Stimulated activated CD8-positive, alpha-beta memory T cell treated with anti-CD3 and anti-CD28 coated beads, Interleukin-15, amount 100 ng/mL, for 4 hours (primary cell): Measurements from ENCODE around the gene OR4N5.
"Not testable (repeated sequence)": the region's sequence is repeated elsewhere in the genome, so short reads cannot be mapped to it uniquely, and the experiment has no call there.

Source experiments
- DNase-seq, 2 donors: peaks; one replicate each; pipeline ENCODE4 v3.0.0-alpha.2; 2020; ENCODE audit warnings: low read depth in 2 of 2

OR4N5 gene, protein sequence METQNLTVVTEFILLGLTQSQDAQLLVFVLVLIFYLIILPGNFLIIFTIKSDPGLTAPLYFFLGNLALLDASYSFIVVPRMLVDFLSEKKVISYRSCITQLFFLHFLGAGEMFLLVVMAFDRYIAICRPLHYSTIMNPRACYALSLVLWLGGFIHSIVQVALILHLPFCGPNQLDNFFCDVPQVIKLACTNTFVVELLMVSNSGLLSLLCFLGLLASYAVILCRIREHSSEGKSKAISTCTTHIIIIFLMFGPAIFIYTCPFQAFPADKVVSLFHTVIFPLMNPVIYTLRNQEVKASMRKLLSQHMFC

DNA sequence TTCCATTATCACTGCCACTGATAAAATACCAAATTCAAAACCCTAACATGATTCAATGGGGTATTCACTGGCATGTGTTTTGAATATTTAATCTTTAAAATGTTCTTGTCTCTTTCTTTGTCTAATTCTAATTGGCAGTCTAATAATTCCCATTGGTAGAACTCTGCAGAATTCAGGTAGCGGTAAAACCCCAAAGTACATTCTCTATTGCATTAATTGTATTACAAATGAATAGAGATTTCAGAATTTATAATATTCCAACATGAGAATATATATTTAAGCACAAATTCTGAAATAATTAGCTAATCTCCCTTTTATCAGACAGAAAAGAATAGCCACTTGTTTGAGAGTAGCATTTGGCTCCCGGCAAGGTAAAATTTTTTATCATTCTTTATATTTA lies at the start of gene OR4N5:
TSS of gene OR4N5 (plus strand) at position 301 of the 400 bp plus-strand sequence. CDS start 4,916 bp downstream, outside the sequence.
- DNase-seq: no peak

GRCh38 chr14:20092050-20092449 lies 46.6 kb upstream of the OR4N5 start:
- no peak for DNase-seq

DNA sequence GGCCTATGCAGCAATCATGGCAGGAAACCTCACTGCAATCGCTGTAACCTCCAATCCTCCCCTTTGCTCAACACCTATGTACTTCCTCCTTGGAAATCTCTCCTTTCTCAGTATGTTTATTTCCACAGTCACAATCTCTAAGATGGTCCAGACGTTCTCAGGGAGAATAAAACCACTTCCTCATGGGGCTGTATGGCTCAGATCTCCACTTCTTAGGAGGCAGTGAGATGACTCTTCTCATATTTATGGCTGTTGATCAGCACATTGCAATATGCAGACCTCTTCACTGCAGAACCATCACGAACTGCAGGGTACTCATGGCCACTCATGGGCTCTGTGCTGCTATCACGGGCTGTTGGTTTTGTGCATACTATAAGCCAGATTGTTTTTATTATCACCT lies 45.2 kb upstream of the OR4N5 start:
- DNase-seq: no peak

DNA sequence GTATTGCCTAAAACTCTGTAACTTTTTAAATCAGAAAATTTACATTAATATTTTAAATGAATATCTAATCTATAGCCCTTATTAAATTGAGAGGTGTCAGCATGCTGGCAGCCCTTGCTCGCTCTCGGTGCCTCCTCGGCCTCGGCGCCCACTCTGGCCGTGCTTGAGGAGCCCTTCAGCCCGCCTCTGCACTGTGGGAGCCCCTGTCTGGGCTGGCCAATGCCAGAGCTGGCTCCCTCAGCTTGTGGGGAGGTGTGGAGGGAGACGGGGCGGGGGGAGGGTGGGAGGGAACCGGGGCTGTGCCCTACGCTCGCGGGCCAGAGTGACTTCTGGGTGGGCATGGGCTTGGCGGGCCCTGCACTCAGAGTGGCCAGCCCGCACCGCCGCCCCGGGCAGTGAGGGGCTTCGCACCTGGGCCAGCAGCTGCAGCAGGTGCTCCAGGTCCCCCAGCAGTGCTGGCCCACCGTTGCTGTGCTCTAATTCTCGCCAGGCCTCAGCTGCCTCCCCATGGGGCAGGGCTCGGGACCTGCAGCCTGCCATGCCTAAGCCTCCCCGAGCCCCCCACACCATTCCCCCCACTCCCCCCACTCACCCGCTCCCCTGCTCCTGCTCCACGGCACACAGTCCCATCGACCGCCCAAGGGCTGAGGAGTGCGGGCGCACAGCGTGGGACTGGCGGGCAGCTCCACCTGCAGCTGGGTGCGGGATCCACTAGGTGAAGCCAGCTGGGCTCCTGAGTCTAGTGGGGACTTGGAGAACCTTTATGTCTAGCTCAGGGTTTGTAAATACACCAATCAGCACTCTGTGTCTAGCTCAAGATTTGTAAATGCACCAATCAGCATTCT lies 39.5 kb upstream of the OR4N5 start:
- DNase-seq: not testable (repeated sequence)

GRCh38 chr14:20110438-20110837 lies 28.2 kb upstream of the OR4N5 start, which contains the start of gene OR4K17:
TSS of gene OR4K17 (plus strand) at chr14:20110739. CDS start at chr14:20117500, 6,761 bp downstream.
- DNase-seq: no peak

DNA sequence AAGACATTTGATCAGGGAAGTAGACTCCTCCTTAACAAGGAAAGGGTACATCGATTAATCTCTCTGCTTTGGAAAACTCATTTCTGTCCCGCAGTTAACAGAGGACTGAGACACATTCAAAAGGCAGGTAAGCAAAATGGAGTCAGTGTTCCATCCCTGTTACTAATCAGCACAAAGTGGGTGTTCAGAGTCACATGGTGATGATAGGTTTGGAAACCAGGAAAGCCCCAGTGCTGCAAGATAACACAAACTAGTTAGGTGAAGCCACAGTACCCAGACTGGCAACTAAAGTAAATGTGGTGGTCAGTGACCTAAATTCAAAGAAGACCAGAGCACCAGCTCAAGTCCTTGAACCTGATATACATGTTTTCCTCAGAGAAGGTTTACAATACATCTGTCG lies 26.3 kb upstream of the OR4N5 start:
- no peak for DNase-seq

GRCh38 chr14:20116748-20117147 lies 21.9 kb upstream of the OR4N5 start:
- no peak for DNase-seq

DNA sequence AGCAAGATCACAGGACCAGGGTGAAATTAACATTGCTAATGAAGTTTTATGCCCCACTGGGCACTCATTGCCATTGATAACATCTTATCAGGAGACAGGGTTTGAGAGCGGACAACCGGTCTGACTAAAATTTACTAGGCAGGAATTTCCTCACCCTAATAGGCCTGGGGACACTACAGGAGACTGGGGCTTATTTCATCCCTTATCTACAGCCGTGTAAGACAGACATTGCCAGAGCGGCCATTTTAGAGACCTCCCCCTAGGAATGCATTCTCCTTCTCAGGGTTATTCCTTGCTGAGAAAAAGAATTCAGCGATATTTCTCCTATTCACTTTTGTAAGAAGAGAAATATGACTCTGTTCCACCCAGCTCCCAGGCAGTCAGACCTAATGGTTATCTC lies 19.8 kb upstream of the OR4N5 start:
- no peak for DNase-seq

DNA sequence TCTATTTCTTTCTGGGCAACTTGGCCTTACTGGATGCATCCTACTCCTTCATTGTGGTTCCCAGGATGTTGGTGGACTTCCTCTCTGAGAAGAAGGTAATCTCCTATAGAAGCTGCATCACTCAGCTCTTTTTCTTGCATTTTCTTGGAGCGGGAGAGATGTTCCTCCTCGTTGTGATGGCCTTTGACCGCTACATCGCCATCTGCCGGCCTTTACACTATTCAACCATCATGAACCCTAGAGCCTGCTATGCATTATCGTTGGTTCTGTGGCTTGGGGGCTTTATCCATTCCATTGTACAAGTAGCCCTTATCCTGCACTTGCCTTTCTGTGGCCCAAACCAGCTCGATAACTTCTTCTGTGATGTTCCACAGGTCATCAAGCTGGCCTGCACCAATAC lies 5.3 kb downstream of the OR4N5 start:
- no peak for DNase-seq

DNA sequence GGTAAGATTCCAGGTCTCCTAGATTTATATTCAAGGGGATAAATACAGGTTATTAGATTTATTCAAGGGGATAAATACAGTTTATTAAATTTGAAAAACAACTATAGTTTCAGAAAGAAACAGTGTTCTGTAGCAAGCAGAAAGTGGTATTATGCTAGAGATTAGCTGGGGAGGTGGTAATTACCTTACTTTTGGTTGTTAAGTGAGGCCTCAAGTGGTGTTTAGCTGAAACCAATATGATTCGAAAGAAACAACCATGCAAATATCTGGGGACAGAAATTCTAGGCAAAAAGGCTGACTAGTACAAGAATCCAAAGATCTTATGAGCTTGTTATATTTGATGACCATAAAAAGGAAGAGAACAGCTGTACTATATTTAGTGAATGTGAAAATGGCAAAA lies 6.2 kb downstream of the OR4N5 start:
- no peak for DNase-seq

DNA sequence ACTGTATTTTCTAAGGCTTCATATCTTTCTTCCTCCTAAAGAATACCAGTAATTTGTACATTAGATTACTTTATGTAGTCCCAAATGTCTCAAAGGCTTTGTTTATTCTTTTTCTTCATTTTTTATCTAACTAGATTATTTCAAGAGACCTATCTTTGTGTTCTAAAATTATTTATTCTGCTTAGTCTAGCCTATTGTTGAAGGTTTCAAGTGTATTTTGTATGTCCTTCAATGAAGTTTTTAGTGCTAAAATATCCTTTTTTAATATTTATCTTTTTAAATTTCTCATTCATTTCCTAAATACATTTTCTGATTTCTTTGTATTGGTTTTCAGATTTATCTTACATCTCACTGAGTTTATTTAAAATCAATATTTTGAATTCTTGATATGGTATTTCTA lies 25.8 kb downstream of the OR4N5 start:
- no peak for DNase-seq

DNA sequence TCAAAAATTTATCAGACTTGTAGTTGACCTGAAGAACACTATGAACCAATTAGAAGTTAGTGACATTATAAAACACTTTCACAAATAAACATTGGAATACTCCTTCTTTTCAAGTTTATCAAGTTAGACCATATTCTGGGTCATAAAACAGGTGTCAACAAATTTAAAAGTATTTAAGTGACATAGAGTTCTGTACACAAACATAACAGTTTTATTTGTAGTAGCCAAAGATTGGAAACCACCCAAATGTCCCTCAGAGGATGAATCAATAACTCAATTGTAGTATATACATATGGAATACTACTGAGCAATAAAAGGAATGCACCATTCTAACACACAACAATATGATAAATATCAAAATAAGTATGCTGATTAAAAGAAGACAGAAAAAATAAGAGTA lies 28.5 kb downstream of the OR4N5 start:
- DNase-seq: no peak

DNA sequence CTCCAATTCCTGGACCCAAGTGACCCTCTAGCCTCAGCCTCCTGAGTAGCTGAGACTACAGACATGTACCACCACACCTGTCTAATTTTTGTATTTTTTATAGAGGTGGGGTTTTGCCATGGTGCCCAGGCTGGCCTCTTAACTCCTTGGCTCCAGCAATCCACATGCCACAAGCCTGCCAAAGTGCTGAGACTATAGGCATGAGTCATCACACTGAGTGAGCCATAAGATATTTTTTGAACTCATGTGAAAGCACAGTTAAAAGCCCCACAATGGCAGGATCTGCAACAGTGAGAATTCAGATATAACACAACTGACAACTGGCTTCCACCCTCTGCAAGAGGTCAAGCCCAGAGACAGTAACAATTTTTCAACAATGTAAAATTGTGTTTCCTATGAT lies 31.2 kb downstream of the OR4N5 start:
- DNase-seq: not testable (repeated sequence)

DNA sequence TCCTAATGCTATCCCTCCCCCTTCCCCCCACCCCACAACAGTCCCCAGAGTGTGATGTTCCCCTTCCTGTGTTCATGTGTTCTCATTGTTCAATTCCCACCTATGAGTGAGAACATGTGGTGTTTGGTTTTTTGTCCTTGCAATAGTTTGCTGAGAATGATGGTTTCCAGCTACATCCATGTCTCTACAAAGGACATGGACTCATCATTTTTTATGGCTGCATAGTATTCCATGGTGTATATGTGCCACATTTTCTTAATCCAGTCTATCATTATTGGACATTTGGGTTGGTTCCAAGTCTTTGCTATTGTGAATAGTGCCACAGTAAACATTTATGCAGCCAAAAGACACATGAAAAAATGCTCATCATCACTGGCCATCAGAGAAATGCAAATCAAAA lies 35.6 kb downstream of the OR4N5 start:
- DNase-seq: not testable (repeated sequence)

DNA sequence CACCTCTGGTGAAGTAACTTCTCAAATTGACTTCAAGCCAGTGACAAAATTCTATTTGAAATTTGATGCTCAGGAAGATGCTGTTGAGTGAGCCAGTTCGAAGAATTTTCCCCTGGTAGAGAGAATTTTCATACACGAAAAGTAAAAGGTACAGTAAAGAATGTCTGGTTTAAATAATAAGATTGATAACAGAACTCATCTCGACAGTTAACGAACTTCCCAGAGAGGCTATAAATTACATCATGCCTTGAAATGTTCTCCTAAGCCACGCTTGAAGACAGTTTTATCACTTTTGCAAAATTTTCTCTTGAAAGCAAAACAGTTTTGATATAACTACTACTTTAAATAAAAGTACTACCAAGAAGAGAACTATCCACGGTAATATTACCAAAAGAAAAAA lies 37.7 kb downstream of the OR4N5 start:
- no peak for DNase-seq

DNA sequence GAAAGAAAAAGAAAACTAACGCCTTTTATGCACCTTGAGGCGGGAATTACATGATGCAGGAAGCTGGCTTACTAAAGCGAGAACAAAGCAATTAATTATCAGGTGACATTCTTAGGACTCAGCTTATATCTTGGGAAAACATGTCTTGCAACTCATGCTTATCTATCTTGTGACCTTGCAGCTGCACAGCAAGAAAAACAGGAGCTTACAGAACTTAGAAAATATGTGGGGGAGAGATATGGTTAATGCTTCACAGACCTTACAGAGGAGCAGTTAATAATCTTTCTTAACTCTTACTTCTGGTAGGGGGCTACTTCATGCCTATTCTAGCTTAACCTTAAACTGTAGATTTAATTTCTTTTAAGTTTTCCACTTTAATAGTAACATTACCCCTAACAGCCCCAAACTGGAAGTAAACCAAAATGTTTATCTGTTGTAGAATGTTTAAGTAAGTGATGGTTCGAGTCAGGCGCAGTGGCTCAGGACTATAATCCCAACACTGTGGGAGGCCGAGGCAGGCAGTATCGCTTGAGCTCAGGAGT lies 38.9 kb downstream of the OR4N5 start:
- no peak for DNase-seq

DNA sequence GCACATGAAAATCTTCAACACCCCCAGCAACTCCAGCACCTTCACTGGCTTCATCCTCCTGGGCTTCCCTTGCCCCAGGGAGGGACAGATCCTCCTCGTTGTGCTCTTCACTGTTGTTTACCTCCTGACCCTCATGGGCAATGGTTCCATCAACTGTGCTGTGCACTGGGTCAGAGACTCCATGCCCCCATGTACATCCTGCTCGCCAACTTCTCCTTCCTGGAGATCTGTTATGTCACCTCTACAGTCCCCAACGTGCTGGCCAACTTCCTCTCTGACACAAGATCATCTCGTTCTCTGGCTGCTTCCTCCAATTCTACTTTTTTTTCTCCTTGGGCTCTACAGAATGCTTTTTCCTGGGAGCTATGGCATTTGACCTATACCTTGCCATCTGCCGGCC lies 40.6 kb downstream of the OR4N5 start:
- DNase-seq: no peak

DNA sequence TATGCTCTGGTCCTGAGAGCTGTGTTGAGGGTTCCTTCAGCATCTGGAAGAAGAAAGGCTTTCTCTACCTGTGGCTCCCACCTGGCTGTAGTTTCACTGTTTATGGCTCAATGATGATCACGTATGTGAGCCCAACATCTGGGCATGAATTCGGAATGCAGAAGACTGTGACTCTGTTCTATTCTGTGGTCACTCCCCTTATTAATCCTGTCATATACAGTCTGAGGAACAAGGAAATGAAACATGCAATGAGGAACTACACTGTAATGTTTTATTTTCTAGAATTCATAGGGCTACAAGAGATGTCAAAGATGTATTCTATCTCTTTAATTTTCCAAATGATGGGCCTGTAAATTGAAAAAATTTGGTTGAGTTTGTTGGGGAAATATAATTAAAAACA lies 41.3 kb downstream of the OR4N5 start:
- no peak for DNase-seq

- DNase-seq: no peak
Measured at GRCh38 chr14:20180486-20180885, 41.9 kb downstream of the OR4N5 start.

- DNase-seq: no peak
Measured at GRCh38 chr14:20184181-20184580, 45.6 kb downstream of the OR4N5 start.

- DNase-seq: no peak
Measured at GRCh38 chr14:20190596-20190995, 52.0 kb downstream of the OR4N5 start, which contains the start of gene OR11G2. TSS of gene OR11G2 (plus strand) at chr14:20190896. CDS start at chr14:20197438, 6,542 bp downstream.

GRCh38 chr14:20191396-20191795 lies 52.8 kb downstream of the OR4N5 start:
- DNase-seq: no peak

GRCh38 chr14:20194101-20194500 lies 55.5 kb downstream of the OR4N5 start:
- no peak for DNase-seq
